ENCODE data around the gene VCL. TPM values are rescaled to one million over a fixed set of nuclear protein-coding genes. Genes with fewer than 3 reads are reported as not detected.

The VCL gene
- total and polyA plus RNA-seq, 2 of the 8 experiments (the other 6 are each of a cell fraction or from before 2014, with no cell fraction given), result 119 to 377 TPM

DNA sequence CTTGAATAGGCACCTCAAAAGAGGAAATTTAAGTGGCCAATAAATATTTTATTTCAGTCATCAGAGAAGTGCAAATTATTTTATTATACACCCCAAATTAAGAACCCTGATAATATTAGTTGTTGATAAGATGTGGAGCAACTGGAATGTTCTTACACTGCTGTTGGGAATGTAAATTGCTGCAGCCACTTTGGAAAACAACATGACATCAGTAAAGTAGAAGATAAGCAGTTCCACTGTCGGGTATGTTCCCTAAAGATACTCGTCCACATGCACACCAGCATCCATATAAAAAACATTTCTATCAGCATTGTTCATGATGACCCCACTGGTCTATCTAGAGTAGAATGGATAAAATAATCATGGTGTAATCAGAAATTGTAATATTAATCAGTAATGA, 46.5 kb downstream of the VCL start (continued):
- TF ChIP-seq YY1 (IDR thresholded peaks at IDR 0.05; ENCODE audit: low read depth, low read length) (no peak), KDM5A (IDR thresholded peaks at IDR 0.05; ENCODE audit: low read length) (no peak), TBP (IDR thresholded peaks at IDR 0.05; ENCODE audit: low read depth, low read length) (no peak)
- TF ChIP-seq, protein P1, sequence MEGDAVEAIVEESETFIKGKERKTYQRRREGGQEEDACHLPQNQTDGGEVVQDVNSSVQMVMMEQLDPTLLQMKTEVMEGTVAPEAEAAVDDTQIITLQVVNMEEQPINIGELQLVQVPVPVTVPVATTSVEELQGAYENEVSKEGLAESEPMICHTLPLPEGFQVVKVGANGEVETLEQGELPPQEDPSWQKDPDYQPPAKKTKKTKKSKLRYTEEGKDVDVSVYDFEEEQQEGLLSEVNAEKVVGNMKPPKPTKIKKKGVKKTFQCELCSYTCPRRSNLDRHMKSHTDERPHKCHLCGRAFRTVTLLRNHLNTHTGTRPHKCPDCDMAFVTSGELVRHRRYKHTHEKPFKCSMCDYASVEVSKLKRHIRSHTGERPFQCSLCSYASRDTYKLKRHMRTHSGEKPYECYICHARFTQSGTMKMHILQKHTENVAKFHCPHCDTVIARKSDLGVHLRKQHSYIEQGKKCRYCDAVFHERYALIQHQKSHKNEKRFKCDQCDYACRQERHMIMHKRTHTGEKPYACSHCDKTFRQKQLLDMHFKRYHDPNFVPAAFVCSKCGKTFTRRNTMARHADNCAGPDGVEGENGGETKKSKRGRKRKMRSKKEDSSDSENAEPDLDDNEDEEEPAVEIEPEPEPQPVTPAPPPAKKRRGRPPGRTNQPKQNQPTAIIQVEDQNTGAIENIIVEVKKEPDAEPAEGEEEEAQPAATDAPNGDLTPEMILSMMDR (IDR thresholded peaks at IDR 0.05; ENCODE audit: control extremely low read depth in 1 of 3, insufficient read depth in 1 of 3, low read depth in 1 of 3, low read length in 3 of 3), result no peak

Measured in H1 (cell line).